ENCODE data around the gene CDHR2. TPM values are rescaled to one million over a fixed set of nuclear protein-coding genes. Genes with fewer than 3 reads are reported as not detected.
A peak's percentile ranks its signal among the peaks of the same experiment; 100 is the strongest.

The CDHR2 gene
- total and polyA plus RNA-seq, 2 of the 13 experiments (the other 11 are each of a cell fraction or from before 2014, with no cell fraction given) = 17.9 to 20.9 TPM

DNA sequence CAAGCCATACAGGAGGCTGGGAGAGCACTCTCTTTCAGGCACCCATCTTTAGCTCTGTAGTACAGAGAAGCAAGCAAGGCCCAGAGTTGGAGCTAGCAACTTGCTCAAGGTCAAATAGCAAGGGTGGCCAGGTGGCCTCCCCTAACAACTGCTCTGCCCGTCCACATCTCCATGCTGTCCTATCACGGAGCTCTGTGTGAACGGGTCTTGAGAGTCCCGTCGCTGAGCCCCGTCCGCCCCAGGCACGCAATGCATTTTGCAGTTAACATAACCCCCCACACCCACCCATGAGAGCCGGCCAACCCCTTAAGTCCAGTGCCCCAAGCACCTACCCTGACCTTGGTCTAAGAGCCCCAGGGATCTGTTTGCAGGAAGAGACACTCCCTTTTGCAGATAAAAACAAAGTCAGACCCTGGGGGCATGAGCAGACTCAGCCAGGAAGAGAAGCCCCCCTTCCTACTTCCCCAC, 13.4 kb upstream of the CDHR2 start (continued):
- TF ChIP-seq, protein P1, sequence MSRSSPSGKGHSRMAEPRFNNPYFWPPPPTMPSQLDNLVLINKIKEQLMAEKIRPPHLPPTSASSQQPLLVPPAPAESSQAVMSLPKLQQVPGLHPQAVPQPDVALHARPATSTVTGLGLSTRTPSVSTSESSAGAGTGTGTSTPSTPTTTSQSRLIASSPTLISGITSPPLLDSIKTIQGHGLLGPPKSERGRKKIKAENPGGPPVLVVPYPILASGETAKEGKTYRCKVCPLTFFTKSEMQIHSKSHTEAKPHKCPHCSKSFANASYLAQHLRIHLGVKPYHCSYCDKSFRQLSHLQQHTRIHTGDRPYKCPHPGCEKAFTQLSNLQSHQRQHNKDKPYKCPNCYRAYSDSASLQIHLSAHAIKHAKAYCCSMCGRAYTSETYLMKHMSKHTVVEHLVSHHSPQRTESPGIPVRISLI (CRISPR knock-in tag; IDR thresholded peaks at IDR 0.05; ENCODE audit: borderline replicate concordance) = no peak
- TF ChIP-seq ZNF577 (CRISPR knock-in tag; IDR thresholded peaks at IDR 0.05; ENCODE audit: borderline replicate concordance, low read depth) (no peak), HOXD1 (CRISPR knock-in tag; IDR thresholded peaks at IDR 0.05) (no peak), SMAD1 (CRISPR knock-in tag; IDR thresholded peaks at IDR 0.05; ENCODE audit: borderline replicate concordance, low read depth) (no peak), JUND (CRISPR knock-in tag; IDR thresholded peaks at IDR 0.05) (no peak), E2F5 (CRISPR knock-in tag; conservative IDR thresholded peaks at IDR 0.05) (no peak), ZFAT (CRISPR knock-in tag; conservative IDR thresholded peaks at IDR 0.05) (no peak), MED1 (CRISPR knock-in tag; IDR thresholded peaks at IDR 0.05) (0 out of 2 replicates have a peak, but pooled peaks have one; percentile 9)
- TF ChIP-seq, protein P2, sequence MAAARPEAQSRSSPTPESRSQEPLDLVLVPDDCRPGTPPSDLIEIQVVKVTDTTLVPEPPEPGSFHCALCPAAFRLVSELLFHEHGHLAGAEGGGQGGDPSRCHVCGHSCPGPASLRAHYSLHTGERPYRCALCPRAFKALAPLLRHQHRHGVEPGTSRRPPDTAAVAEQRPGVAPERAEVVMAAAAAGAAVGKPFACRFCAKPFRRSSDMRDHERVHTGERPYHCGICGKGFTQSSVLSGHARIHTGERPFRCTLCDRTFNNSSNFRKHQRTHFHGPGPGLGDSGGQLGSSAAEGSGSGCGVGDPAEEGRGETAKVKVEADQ (CRISPR knock-in tag; IDR thresholded peaks at IDR 0.05; ENCODE audit: borderline replicate concordance) = no peak

Data from HepG2 (cell line).